HCT116 (cell line): ENCODE results near the gene NFXL1. TPM values are rescaled to one million over a fixed set of nuclear protein-coding genes. Genes with fewer than 3 reads are reported as not detected.

ENCODE experiments used
- ATAC-seq: fragments of 200-7000 bp; cut with Tn5 transposase; 2 replicates; pipeline ENCODE4 v1.9.1; 2020; ENCODE audit warnings: mild to moderate bottlenecking, moderate library complexity
- BruUV-seq: library from RNA; stranded (reverse); fragments of 400-500 nt; replicated peaks from 2 replicates; lab custom pipeline; 2021; lab: Mats Ljungman, UMichigan
- CTCF ChIA-PET: fragments of 300-600 bp; sonication (Branson Sonifier 250); formaldehyde crosslinking; loops from one replicate; lab custom pipeline; 2021; ENCODE audit warnings: antibody characterized with exemption; lab: Charles Lee
- POLR2A ChIA-PET: fragments of 300-600, 350-600 bp; sonication (Branson Sonifier 250); formaldehyde crosslinking; loops from one replicate; lab custom pipeline; 2021; ENCODE audit warnings: antibody characterized with exemption; lab: Charles Lee
- RAD21 ChIA-PET, 2 experiments: fragments of 300-600 bp; sonication (Branson Sonifier 250); formaldehyde crosslinking; loops; one replicate each; lab custom pipeline; 2023; ENCODE audit warnings: low total read pairs in 2 of 2; ENCODE audit not compliant: uncharacterized antibody in 2 of 2, unreplicated experiment in 2 of 2, low non-redundant PET in 1 of 2; lab: Charles Lee
- DNase-seq: peaks from one replicate; pipeline ENCODE4 v3.0.0-alpha.2; 2010; ENCODE audit warnings: low read depth, low spot score
- H2AFZ ChIP-seq: fragments of 200-600 bp; shearing (Covaris generic), sonication (generic); 2 replicates; pipeline ENCODE4 v1.6.1; 2017; ENCODE audit warnings: low read depth, mixed run types, mixed read lengths, antibody characterized with exemption, low read length; ENCODE audit not compliant: poor library complexity, severe bottlenecking
- H3K27ac ChIP-seq: 2 replicates; pipeline ENCODE4 v1.5.1; 2012; ENCODE audit warnings: low read depth, low read length
- H3K27me3 ChIP-seq: fragments of 200-600 bp; sonication (generic); 2 replicates; pipeline ENCODE4 v1.6.1; 2016; ENCODE audit warnings: mixed run types, low read length, mixed read lengths; ENCODE audit not compliant: insufficient read depth
- H3K36me3 ChIP-seq, 2 experiments: fragments of 200-500 bp in 1 of 2; fragments of 200-600 bp in 1 of 2; sonication (Bioruptor generic) in 1 of 2; sonication (generic) in 1 of 2; 2 replicates each; pipeline versions ENCODE4 v1.5.1 to v1.6.1; 2014 to 2016; ENCODE audit warnings: low read length in 2 of 2, inconsistent platforms in 1 of 2, mixed read lengths in 1 of 2, mixed run types in 1 of 2; ENCODE audit not compliant: insufficient read depth in 2 of 2, control insufficient read depth in 1 of 2
- H3K4me1 ChIP-seq, 2 experiments: fragments of 200-600 bp in 1 of 2; sonication (generic) in 1 of 2; 2 replicates each; pipeline versions ENCODE4 v1.5.1 to v1.6.1; 2012 to 2017; ENCODE audit warnings: low read length in 2 of 2, inconsistent platforms in 1 of 2, mild to moderate bottlenecking in 1 of 2, mixed read lengths in 1 of 2, mixed run types in 1 of 2, moderate library complexity in 1 of 2; ENCODE audit not compliant: insufficient read depth in 2 of 2, control insufficient read depth in 1 of 2
- H3K4me2 ChIP-seq: fragments of 200-600 bp; sonication (generic); 2 replicates; pipeline ENCODE4 v1.6.1; 2017; ENCODE audit warnings: mixed run types, low read length, mixed read lengths
- H3K4me3 ChIP-seq, 2 experiments: fragments of 200-600 bp in 1 of 2; sonication (generic) in 1 of 2; replicated peaks in 1 of 2; 2 replicates each; pipeline ENCODE4 v1.5.1; 2011 to 2016; ENCODE audit warnings: low read length in 2 of 2, control low read depth in 1 of 2, low read depth in 1 of 2, mild to moderate bottlenecking in 1 of 2, mixed read lengths in 1 of 2, mixed run types in 1 of 2
- H3K79me2 ChIP-seq: fragments of 200-600 bp; sonication (generic); 2 replicates; pipeline ENCODE4 v1.6.1; 2017; ENCODE audit warnings: mild to moderate bottlenecking, mixed run types, low read length, moderate library complexity, mixed read lengths; ENCODE audit not compliant: insufficient read depth
- H3K9ac ChIP-seq: fragments of 200-600 bp; sonication (generic); 2 replicates; pipeline ENCODE4 v1.6.1; 2016; ENCODE audit warnings: low read length, mixed read lengths
- H3K9me2 ChIP-seq: fragments of 200-600 bp; sonication (generic), shearing (Covaris generic); 2 replicates; pipeline ENCODE4 v1.6.1; 2017; ENCODE audit warnings: mixed run types, mild to moderate bottlenecking, moderate library complexity; ENCODE audit not compliant: insufficient read depth
- H3K9me3 ChIP-seq, 2 experiments: fragments of 200-500 bp in 1 of 2; fragments of 200-600 bp in 1 of 2; sonication (Bioruptor generic) in 1 of 2; sonication (generic) in 1 of 2; 2 replicates each; pipeline ENCODE4 v1.6.1; 2014 to 2017; ENCODE audit warnings: low read length in 2 of 2, mixed read lengths in 2 of 2, inconsistent platforms in 1 of 2, low read depth in 1 of 2, mild to moderate bottlenecking in 1 of 2, mixed run types in 1 of 2, moderate library complexity in 1 of 2; ENCODE audit not compliant: control insufficient read depth in 1 of 2, insufficient read depth in 1 of 2
- H4K20me1 ChIP-seq: fragments of 200-600 bp; sonication (generic), shearing (Covaris generic); 2 replicates; pipeline ENCODE4 v1.6.1; 2017; ENCODE audit warnings: mixed run types, mild to moderate bottlenecking, moderate library complexity; ENCODE audit not compliant: insufficient read depth
- CEBPB ChIP-seq: IDR thresholded peaks from 2 replicates; pipeline ENCODE4 v1.6.1; 2012; ENCODE audit warnings: low read depth
- EZH2 ChIP-seq: fragments of 200-600 bp; sonication (generic); IDR thresholded peaks from 2 replicates; pipeline ENCODE4 v1.6.1; 2017; ENCODE audit warnings: antibody characterized with exemption, mixed run types
- FOSL1 ChIP-seq: IDR thresholded peaks from 2 replicates; pipeline ENCODE4 v1.6.1; 2012; ENCODE audit warnings: low read depth
- POLR2AphosphoS5 ChIP-seq: IDR thresholded peaks from 2 replicates; pipeline ENCODE4 v1.6.1; 2011; ENCODE audit warnings: mild to moderate bottlenecking, low read depth, low read length, moderate library complexity
- RAD21 ChIP-seq: IDR thresholded peaks from 2 replicates; pipeline ENCODE4 v1.6.1; 2012; ENCODE audit warnings: low read depth, mild to moderate bottlenecking
- SIN3A ChIP-seq: IDR thresholded peaks from 2 replicates; pipeline ENCODE4 v1.6.1; 2012; ENCODE audit warnings: low read depth
- SP1 ChIP-seq: IDR thresholded peaks from 2 replicates; pipeline ENCODE4 v1.6.1; 2012; ENCODE audit warnings: low read depth
- SRF ChIP-seq: IDR thresholded peaks from 2 replicates; pipeline ENCODE4 v1.6.1; 2012; ENCODE audit warnings: low read depth
- TCF7L2 ChIP-seq: IDR thresholded peaks from 2 replicates; pipeline ENCODE4 v1.7.0; 2011; ENCODE audit warnings: borderline replicate concordance, inconsistent platforms; ENCODE audit not compliant: insufficient read depth, insufficient read length; ENCODE audit errors: extremely low read depth
- YY1 ChIP-seq: IDR thresholded peaks from 2 replicates; pipeline ENCODE4 v1.6.1; 2011; ENCODE audit warnings: low read length, low read depth, moderate library complexity, mild to moderate bottlenecking; ENCODE audit not compliant: insufficient replicate concordance; ENCODE audit errors: extremely low read depth
- ZFX ChIP-seq: fragments of 450-650 bp; IDR thresholded peaks from 2 replicates; pipeline ENCODE4 v1.6.1; 2017
- ZNF274 ChIP-seq: fragments of 200-500 bp; sonication (Bioruptor generic); IDR thresholded peaks from 2 replicates; pipeline ENCODE4 v1.6.1; 2014; ENCODE audit warnings: mild to moderate bottlenecking, low read depth, low read length, inconsistent platforms
- intact Hi-C: fragments of 100-400 bp; cut with micrococcal nuclease; formaldehyde crosslinking; loops from 2 replicates; pipeline ENCODE4 v1.10.0; 2022
- total RNA-seq: library from RNA; stranded (reverse); gene quantifications from one replicate; pipeline ENCODE4 v1.2.1, GENCODE V29; 2021; ENCODE audit not compliant: unreplicated experiment
- TF ChIP-seq, protein P1 (sequence below): IDR thresholded peaks from 2 replicates; pipeline ENCODE4 v1.6.1; 2012
- TF ChIP-seq, protein P2 (sequence below): IDR thresholded peaks from 2 replicates; pipeline ENCODE4 v1.6.1; 2012; ENCODE audit warnings: low read depth
- TF ChIP-seq, protein P3 (sequence below), 3 experiments: fragments of 200-600 bp in 1 of 3; sonication (generic) in 1 of 3; IDR thresholded peaks in 2 of 3; conservative IDR thresholded peaks in 1 of 3; 2 replicates each; pipeline ENCODE4 v1.5.1; 2012 to 2017; ENCODE audit warnings: low read depth in 2 of 3, low read length in 2 of 3, antibody characterized with exemption in 1 of 3, borderline replicate concordance in 1 of 3, control low read depth in 1 of 3, mild to moderate bottlenecking in 1 of 3, mixed read lengths in 1 of 3, mixed run types in 1 of 3, moderate library complexity in 1 of 3; ENCODE audit not compliant: insufficient read depth in 1 of 3
- TF ChIP-seq, protein P4 (sequence below): IDR thresholded peaks from 2 replicates; pipeline ENCODE4 v1.6.1; 2012

NFXL1 gene
- total RNA-seq, 1 experiment from 2014 or later: 26.8 TPM

DNA sequence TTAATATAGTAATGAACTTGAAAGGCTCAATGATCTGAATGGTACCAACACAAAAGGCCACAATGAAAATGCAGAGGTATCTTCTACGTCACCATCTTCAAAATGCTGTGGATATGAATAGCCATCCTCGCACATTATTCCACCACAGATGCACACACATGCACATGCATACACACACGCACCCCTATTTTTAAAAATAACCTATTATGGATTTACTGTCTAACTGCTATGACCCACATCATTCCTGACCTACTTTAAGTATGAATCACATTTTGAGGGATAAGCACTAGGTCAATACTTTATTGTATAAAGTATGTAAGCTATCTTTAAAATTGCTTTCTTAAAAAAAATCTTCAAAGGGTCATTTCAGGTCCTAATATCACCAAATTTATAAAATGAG, 52.1 kb downstream of the NFXL1 start:
- H3K9ac ChIP-seq: no peak overlapping the region
- H3K27me3 ChIP-seq: no peaks in the 10 kb centered on the region
- peaks cover 18% of the 10 kb centered on the region for H3K79me2 ChIP-seq
- 0 out of 2 replicates have a peak, but pooled peaks cover 4% of the 10 kb centered on the region for H3K9me2 ChIP-seq
- no peaks in the 10 kb centered on the region for H4K20me1 ChIP-seq
- intact Hi-C loops: no loop called here
- H3K9me3 ChIP-seq: no peaks in the 10 kb centered on the region
- no peak overlapping the region for H3K4me3 ChIP-seq
- CTCF ChIA-PET: no interaction called here
- no peak overlapping the region for H3K4me2 ChIP-seq
- H3K36me3 ChIP-seq: peaks cover 0 to 11% of the 10 kb centered on the region in 2 experiments; a peak in 2 of 4 replicates
- no peak for DNase-seq
- H2AFZ ChIP-seq: no peak overlapping the region
- no peak for ATAC-seq
- no peaks in the 10 kb centered on the region for H3K4me1 ChIP-seq
- no peak for TF ChIP-seq RAD21
- TF ChIP-seq EZH2: no peak
- TF ChIP-seq POLR2AphosphoS5: no peak
- TF ChIP-seq SRF: no peak
- no peak for TF ChIP-seq ZFX
- no peak for TF ChIP-seq ZNF274
- TF ChIP-seq, protein P1, sequence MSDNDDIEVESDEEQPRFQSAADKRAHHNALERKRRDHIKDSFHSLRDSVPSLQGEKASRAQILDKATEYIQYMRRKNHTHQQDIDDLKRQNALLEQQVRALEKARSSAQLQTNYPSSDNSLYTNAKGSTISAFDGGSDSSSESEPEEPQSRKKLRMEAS: no peak
- TF ChIP-seq YY1: no peak
- RAD21 ChIA-PET: no interaction called here
- BruUV-seq: no TSS peak
- POLR2A ChIA-PET: no interaction called here
- no peak overlapping the region for H3K27ac ChIP-seq

DNA sequence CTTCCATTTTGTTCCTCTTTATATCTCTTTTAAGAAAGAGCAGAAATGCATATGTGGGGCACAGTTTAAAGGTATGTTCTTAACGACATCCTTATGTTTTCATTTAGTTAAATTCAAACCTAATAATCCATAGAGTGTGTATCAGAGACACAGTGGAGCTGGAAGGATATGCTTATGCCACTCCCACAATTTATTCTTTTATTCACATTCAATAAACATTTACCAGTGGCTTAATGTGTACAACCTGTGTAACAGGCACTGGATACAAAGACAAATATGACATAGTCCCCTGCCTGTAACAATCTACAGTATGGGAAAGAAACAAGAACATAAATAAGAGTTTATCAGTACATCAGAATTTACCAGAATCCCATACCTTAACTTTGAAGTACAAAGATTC, 54.1 kb downstream of the NFXL1 start:
- 0 out of 2 replicates have a peak, but pooled peaks cover 4% of the 10 kb centered on the region for H3K9me2 ChIP-seq
- H3K9ac ChIP-seq: no peak overlapping the region
- ChIA-PET CTCF (no interaction called here), POLR2A (no interaction called here), RAD21 (no interaction called here)
- DNase-seq: no peak
- H3K36me3 ChIP-seq: peaks cover 0 to 11% of the 10 kb centered on the region in 2 experiments; a peak in 2 of 4 replicates
- H3K4me2 ChIP-seq: no peak overlapping the region
- no peaks in the 10 kb centered on the region for H4K20me1 ChIP-seq
- H3K27me3 ChIP-seq: no peaks in the 10 kb centered on the region
- no peak for ATAC-seq
- no peak overlapping the region for H3K27ac ChIP-seq
- no TSS peak for BruUV-seq
- no peaks in the 10 kb centered on the region for H3K4me1 ChIP-seq
- no peak overlapping the region for H2AFZ ChIP-seq
- H3K79me2 ChIP-seq: peaks cover 8% of the 10 kb centered on the region; the same call in 1 of the 2 replicates
- intact Hi-C loops: no loop called here
- no peak overlapping the region for H3K4me3 ChIP-seq
- no peaks in the 10 kb centered on the region for H3K9me3 ChIP-seq
- no peak for TF ChIP-seq TCF7L2
- TF ChIP-seq, protein P2, sequence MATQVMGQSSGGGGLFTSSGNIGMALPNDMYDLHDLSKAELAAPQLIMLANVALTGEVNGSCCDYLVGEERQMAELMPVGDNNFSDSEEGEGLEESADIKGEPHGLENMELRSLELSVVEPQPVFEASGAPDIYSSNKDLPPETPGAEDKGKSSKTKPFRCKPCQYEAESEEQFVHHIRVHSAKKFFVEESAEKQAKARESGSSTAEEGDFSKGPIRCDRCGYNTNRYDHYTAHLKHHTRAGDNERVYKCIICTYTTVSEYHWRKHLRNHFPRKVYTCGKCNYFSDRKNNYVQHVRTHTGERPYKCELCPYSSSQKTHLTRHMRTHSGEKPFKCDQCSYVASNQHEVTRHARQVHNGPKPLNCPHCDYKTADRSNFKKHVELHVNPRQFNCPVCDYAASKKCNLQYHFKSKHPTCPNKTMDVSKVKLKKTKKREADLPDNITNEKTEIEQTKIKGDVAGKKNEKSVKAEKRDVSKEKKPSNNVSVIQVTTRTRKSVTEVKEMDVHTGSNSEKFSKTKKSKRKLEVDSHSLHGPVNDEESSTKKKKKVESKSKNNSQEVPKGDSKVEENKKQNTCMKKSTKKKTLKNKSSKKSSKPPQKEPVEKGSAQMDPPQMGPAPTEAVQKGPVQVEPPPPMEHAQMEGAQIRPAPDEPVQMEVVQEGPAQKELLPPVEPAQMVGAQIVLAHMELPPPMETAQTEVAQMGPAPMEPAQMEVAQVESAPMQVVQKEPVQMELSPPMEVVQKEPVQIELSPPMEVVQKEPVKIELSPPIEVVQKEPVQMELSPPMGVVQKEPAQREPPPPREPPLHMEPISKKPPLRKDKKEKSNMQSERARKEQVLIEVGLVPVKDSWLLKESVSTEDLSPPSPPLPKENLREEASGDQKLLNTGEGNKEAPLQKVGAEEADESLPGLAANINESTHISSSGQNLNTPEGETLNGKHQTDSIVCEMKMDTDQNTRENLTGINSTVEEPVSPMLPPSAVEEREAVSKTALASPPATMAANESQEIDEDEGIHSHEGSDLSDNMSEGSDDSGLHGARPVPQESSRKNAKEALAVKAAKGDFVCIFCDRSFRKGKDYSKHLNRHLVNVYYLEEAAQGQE: no peak
- TF ChIP-seq SRF: no peak
- no peak for TF ChIP-seq SIN3A
- no peak for TF ChIP-seq ZFX
- no peak for TF ChIP-seq SP1
- TF ChIP-seq, protein P3, sequence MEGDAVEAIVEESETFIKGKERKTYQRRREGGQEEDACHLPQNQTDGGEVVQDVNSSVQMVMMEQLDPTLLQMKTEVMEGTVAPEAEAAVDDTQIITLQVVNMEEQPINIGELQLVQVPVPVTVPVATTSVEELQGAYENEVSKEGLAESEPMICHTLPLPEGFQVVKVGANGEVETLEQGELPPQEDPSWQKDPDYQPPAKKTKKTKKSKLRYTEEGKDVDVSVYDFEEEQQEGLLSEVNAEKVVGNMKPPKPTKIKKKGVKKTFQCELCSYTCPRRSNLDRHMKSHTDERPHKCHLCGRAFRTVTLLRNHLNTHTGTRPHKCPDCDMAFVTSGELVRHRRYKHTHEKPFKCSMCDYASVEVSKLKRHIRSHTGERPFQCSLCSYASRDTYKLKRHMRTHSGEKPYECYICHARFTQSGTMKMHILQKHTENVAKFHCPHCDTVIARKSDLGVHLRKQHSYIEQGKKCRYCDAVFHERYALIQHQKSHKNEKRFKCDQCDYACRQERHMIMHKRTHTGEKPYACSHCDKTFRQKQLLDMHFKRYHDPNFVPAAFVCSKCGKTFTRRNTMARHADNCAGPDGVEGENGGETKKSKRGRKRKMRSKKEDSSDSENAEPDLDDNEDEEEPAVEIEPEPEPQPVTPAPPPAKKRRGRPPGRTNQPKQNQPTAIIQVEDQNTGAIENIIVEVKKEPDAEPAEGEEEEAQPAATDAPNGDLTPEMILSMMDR (IDR thresholded peaks at IDR 0.05 in 2 of 3, conservative IDR thresholded peaks at IDR 0.05 in 1 of 3; ENCODE audit: borderline replicate concordance in 1 of 3, insufficient read depth in 1 of 3, low read depth in 2 of 3, low read length in 2 of 3): no peak
- no peak for TF ChIP-seq ZNF274
- TF ChIP-seq, protein P4, sequence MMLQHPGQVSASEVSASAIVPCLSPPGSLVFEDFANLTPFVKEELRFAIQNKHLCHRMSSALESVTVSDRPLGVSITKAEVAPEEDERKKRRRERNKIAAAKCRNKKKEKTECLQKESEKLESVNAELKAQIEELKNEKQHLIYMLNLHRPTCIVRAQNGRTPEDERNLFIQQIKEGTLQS: no peak
- TF ChIP-seq FOSL1: no peak
- TF ChIP-seq CEBPB: no peak
